Effector CD4-positive, alpha-beta T cell (primary cell): ENCODE measurements around the gene EPHA1.
"Not testable (repeated sequence)": the region's sequence is repeated elsewhere in the genome, so short reads cannot be mapped to it uniquely, and the experiment has no call there.

Experiments used
- DNase-seq: peaks from one replicate; pipeline ENCODE4 v3.0.0-alpha.2; 2020

Gene EPHA1

GRCh38 chr7:143429770-143430698 is 21.4 kb upstream of the EPHA1 start:
- DNase-seq: no peak

GRCh38 chr7:143426479-143427142 is 18.0 kb upstream of the EPHA1 start:
- DNase-seq: no peak

DNA sequence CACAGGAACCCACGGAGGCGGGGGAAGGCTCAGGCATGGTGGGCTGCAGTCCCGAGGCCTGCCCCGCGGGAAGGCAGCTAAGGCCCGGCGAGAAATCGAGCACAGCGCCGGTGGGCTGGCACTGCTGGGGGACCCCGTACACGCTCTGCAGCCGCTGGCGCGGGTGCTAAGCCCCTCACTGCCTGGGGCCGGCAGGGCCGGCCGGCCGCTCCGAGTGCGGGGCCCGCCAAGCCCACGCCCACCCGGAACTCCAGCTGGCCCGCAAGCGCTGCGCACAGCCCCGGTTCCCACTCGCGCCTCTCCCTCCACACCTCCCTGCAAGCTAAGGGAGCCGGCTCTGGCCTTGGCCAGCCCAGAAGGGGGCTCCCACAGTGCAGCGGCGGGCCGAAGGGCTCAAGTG is 15.8 kb upstream of the EPHA1 start:
- not testable (repeated sequence) for DNase-seq

- no peak for DNase-seq
Measured at GRCh38 chr7:143422033-143422432, 13.4 kb upstream of the EPHA1 start.

DNA sequence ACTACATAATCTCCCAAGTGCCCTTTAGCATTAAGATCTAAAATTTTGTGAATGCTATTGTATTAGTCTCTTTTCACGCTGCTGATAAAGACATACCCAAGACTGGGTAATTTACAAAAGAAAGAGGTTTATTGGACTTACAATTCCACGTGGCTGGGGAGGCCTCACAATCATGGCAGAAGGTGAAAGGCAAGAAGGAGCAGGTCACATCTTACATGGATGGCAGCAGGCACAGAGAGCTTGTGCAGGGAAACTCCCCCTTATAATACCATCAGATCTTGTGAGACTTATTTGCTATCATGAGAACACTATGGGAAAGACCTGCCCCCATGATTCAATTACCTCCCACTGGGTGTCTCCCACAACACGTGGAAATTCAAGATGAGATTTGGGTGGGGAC is 12.0 kb upstream of the EPHA1 start:
- DNase-seq: not testable (repeated sequence)

DNA sequence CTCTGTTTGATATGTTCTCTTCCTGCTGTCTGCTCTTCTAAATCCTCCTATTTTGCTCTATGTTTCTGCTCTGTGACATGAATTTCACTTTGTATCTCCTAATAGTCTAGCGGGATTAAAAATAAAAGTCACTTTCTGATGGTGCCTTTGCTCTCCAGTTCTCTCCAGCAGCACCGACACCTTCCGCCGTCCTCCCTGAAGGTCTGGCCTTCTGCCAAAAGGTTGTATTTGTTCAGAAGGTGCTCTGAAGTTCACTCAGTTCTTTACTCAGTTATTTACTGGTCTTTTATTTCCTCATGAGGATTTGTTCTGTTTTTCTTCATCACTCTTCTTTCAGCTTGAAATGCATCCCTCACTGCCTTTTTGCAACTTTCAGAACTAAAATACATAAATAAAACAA is 11.2 kb upstream of the EPHA1 start:
- no peak for DNase-seq

DNA sequence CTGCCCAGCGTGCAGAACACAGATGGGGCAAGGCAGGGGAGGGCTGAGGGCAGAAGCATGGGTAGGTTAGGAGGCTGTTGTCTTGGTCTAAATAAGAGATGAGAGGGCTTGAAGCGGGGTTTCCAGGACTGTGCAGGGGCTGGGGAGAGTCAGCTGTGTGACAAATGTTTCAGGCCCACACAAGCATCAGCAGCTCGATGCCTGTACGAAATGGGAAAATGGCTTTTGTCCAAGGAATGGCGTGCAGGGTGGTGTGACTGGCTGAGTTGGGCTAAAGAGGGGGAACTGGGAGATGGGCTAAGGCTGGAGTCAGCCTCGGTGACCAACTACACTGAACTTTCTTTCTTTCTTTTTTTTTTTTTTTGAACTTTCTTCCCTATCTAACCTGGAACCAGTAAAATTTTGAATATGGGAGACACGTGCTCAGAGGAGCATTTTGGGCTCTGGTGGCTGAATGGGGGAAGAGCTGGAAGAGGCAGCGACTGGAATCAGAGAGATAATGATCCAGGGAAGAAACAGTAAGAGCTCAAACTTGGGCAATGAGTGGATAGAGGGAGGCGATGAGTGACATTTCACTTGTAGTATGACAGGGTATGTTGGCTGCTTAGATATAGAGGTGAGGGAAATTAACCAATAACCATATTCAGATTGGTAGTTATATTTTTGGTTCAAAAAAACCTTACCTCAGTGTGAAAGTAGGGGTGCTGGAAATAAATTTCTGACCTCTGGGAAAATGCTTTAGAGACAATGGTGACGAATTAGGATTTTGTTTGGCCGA is 10.2 kb upstream of the EPHA1 start:
- no peak for DNase-seq

DNA sequence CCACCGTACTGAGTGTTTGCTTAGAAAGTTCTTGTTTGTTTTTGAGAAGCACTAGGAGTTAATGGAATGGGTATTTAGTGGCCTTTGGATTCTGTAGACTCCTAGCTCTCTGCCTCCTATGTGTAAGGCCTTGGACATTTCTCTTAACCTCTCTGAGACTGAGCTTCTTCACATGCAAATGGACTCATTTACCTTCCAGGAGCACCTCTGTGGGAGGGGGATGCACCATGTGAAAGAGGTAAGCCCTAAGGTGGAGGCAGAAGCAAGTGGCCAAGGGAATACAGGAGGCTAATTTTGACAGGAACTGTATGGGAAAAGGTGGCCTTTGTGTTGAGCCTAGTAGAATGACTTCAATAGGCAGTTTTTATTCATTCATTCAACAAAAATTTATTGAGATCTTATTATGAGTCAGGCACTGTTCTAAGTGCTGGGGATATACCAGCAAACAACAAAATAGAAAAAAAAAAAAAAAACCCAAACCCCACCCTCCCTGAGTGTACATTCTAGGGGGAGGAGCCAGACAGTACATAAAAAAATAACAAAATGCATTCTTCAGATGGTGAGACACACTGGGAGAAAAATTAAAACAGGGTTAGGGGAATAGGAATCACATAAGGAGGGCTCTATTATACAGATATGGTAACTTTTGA is 9.2 kb upstream of the EPHA1 start:
- no peak for DNase-seq

GRCh38 chr7:143416565-143417149 is 8.0 kb upstream of the EPHA1 start:
- DNase-seq: no peak

DNA sequence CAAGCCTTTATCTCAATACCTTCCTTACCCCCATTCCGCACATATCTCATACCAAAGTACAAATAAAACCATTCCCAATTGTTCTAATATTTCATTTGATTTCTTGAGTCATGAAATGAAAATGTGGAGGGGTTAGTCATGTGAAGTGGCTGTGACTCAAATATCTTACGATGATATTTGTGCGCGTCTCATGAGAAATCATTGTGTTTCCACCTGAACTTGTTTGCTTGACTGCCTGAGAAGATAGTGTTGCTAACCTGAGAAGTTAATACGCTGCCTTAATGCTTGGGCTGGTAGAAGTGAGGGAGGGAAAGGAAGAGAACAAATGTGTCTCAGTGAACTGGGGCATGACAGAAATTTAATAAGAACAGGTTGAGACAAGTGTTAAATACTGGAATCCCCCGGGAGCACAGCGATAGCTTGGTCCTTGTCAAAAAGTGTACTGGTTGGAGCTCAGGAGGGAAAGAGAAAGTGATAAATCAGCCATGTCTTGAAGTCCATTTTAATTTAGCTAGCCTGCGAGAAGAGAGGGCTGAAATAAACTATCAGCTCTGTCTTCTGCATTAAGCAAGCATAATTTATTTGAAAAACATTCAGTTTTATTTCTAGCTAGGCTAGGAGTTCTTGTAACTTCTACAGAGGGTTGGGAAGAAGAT is 7.2 kb upstream of the EPHA1 start:
- no peak for DNase-seq

GRCh38 chr7:143415209-143415608 is 6.6 kb upstream of the EPHA1 start:
- DNase-seq: not testable (repeated sequence)

DNA sequence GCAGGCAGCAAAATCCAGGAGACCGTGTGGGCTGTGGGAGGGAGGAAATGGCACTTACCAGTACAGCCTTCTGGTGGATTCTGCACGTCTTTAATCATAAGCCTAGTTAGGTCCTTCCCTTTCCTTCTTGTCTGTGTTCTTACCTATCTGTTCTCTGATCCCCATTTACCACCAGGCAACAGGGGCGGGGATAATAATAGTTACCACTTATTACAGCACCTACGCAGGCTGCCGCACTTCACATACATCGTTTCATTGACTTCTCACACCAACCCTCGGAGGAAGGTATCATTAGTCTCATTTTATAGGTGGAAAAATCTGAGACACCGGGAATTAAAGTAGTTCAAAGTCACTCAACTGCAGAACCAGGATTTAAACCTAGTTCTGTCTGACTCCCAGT is 4.5 kb upstream of the EPHA1 start:
- no peak for DNase-seq

DNA sequence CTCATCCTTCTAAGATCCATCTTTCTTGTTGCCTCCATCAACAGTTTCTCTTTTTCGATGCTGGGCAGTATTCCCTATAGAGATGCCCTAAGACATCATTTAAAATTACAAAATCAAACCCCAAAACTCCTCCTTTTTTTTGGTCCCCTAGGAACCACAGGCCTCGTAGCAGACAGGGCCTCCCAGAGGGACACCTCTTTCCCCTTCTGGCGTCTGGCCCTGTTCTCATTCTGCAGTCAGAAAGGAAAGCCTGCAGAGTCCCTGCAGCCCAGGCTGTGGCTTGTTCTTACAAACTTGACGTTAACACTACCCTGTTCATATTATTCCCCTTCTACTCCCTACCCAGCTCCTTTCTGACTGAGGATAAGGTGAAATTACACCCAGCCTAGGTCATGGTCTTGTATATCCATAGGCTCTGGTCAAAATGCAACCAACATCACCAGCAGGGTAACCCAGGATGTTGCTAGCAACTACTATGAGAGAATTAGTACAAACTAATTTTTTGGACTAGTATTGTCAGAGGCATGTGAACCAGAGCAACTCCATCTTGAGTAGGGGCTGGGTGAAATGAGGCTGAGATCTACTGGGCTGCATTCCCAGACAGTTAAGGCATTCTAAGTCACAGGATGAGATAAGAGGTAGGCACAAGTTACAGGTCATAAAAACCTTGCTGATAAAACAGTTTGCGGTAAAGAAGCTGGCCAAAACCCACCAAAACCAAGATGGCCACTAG is 3.5 kb upstream of the EPHA1 start:
- no peak for DNase-seq

GRCh38 chr7:143410521-143411004 is 1.9 kb upstream of the EPHA1 start:
- DNase-seq: no peak

- DNase-seq: no peak
Measured at GRCh38 chr7:143408252-143408685, 387 bp downstream of the EPHA1 start.

DNA sequence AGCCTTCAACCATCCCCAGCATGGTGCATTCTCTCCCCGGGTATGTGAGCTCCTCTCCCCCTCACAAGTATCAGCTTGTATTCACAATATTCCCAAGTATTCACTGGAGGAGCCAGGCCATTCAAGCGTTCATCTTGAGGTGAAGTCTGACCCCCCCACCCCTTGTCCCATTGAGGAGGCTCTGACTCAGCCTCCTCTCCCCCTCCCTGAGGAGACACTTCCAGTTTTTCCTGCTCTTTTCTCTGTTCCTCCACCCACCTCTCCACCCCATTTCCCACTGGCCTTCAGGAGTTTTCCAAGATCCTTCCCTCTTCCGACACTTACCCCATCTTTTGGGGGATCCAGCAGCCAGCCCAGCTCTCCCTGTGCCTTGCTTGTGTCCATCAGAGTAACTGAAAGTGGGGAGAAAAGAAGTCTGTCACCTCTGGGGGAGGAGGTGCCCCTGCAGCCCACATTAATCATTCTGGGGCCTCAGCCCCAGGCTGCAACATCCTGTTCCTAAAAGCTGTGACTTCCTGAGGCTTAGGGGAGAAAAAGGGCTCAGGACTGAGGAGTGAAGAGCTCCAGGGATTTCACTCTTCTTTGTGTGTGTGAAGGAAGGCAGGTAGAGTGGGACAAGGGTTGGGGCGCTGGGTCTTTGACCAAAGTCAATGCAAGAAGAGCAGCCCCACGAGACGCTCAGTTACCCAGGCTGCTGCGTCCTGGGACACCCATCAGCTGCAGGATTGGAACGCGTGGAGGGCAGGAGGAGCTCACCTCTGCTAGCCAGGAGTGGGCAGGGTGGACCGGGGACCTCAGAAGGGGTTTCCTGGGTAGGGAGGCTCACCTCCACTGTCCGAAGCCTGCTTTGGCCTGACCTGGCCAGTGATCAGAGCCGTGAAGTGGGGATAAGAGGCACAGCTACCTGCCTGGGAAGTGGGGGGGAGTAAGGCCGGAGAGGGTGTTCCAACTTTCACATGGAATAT is 1.1 kb downstream of the EPHA1 start:
- peak; percentile 36 for DNase-seq

DNA sequence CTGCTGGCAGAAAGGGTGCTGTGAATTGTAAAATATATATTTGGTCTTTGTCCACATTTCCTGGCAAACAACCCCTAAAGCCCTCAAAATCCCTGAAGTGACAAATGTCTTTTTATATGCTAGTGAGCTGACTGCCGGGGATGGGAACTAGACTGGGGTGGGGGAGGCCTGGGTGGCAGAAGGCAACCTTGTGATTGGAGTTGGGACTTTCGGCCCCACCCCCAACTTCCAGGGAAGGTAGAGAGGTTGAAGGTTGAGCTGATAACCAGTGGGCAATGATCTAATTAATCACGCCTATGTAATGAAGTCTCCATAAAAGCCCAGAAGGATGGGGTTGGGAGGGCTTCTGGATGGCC is 2.7 kb downstream of the EPHA1 start:
- DNase-seq: no peak

DNA sequence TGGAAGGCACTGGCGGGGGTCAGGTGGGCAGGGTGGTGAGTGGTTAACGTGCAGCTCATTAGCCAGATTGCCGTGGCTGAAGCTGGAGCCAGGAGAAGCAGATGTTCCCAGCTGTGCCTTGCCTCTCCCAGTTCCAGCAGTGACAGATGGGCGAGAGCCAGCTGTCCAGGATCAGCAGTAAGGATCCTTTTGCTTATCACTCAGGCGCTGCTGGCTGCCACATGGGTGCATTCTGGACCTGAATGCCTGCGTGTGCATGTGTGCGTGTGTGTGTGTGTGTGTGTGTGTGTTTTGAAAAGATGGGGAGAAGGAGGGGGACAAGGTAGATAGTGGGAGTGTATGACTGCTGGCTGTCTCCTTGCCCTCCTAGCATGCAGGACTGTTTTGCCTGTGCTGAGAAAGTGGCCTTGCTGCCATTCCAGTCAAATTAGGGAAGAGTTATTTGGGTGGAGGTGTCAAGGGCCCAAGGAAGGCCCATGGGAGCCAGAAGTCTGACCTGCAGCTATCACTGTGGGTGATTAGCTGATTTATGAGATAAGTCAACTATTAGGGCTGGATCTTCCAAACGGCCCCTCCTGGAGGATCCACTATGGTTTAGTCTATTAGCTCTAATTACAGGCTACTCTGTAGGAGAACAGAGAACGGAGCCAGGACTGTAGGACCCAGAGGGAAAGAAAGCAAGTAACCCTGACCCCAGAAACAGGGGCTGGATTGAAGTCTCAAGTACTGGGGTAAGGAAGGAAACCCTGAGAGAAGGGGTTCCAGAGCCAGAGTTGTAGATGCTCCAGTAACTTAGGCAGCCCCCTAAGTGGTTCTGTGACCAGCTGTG is 3.3 kb downstream of the EPHA1 start:
- DNase-seq: no peak

GRCh38 chr7:143402233-143402632 is 6.4 kb downstream of the EPHA1 start:
- DNase-seq: not testable (repeated sequence)
